Fibroblast of skin of scalp (primary cell): ENCODE results near the gene BACE2.

Experiments
- DNase-seq: peaks from one replicate; pipeline ENCODE4 v3.0.0-alpha.2; 2013

BACE2 gene

DNA sequence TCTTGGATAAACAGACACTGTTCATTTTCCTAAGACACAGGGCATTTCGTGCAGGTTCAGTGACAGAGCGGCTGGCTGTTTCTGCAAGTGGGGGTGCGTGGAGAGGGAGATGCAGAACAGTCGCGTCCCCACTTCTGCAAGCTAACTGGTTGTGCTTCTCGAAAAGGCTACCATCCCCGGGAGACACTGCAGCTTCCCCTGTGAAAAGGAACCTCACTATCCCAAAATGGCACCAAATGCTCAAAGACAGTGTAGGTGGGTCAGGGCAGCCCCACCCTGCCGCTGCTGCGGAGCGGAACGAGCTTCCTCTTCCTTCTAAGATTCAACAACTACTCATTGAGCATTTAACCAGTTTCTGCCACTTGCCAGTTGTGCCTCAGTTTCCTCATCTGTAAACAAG is 19.2 kb upstream of the BACE2 start:
- DNase-seq: no peak

DNA sequence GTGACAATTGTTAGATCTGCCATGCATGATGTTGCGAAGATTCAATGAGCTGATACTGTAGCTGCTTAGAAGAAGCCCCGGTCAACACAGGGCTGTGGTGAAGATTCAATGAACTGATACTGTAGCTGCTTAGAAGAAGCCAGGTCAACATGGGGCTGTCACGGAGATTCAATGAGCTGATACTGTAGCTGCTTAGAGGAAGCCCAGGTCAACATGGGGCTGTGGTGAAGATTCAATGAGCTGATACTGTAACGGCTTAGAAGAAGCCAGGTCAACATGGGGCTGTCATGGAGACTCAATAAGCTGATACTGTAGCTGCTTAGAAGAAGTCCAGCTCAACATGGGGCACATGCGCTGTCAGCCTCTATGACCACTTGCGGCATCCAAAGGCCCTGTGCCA is 18.8 kb upstream of the BACE2 start:
- no peak for DNase-seq

DNA sequence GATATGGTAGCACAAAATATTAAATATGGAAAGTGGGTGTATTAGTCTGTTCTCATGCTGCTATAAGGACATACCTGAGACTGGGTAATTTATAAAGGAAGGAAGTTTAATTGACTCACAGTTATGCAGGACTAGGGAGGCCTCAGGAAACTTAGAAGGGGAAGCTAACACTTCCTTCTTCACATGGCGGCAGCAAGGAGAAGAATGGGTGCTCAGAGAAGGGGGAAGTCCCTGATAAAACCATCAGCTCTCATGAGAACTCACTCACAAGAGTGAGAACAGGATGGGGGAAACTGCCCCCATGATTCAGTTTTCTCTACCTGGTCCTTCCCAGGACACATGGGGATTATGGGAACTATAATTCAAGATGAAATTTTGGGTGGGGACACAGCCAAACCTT is 15.8 kb upstream of the BACE2 start:
- no peak for DNase-seq

DNA sequence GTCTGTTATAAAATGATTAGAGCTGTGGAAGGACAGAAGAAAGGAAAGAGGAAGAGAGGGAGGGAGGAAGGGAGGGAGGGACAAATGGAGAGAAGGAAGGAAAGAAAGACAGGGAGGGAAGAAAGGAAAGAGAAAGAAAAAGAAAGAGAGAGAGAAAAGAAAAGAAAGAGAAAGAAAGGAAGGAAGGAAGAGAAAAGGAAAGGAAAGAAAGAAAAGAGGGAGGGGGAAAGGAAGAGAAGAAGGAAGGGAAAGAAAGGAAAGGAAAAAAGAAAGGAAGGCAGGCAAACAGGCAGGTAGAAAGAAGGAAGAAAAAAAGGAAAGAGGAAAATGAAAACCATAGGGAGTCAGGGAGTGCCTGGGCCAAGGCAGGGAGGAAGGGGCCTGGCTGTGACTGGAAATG is 14.5 kb upstream of the BACE2 start:
- no peak for DNase-seq

- no peak for DNase-seq
Measured at GRCh38 chr21:41156142-41156541, 11.8 kb upstream of the BACE2 start.

DNA sequence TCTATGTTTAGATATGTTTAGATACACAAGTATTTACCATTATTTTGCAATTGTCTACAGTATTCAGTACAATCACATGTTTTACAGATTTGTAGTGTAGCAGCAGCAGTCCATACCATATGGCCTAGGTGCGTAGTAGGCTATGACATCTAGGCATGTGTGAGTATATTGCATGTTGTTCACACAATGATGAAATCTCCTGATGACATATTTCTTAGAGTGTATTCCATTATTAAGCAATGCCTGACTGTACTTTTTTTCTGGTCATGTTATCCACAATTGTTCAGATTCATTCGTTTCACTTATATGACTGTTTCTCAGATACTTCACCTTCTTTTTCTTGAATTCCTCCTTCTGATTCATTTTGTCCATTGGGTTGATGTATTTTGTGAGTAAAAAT is 9.9 kb upstream of the BACE2 start:
- no peak for DNase-seq

DNA sequence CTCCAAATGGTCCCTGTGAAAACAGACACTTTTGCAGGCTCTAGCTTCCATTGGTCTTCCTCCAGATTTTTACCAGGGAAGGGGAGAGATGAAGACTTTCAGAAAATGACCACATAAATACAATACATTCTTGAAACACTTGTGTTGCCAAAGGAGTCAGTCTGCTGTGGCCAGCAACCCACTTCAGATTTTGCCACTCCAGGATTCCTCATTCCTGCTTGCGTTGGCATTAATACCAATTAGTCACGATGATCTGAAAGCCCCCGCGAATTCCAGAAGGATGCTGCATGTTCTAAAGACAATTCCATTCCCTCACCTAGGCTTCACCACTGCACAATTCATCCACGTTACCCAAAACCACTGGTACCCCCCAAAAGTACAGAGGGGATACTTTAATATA is 7.9 kb upstream of the BACE2 start:
- no peak for DNase-seq

DNA sequence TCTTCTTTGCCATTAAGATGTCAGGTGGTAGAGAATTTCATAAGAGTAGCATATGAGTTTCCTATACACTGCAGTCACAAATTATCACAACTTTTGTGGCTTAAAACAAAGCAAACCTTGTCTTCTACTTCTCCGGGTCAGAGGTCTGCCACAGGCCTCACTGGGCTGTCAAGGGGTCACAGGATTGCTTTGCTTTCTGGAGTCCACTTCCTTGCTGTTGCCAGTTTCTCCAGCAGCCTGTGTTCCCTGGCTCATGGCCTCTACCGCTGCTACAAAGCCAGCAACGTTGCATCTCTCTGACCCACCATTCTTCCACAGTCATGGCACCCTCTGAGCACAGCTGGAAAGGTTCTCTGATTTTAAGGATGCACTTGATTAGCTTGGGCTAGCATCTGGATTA is 6.5 kb upstream of the BACE2 start:
- no peak for DNase-seq

- DNase-seq: no peak
Measured at GRCh38 chr21:41162096-41162495, 5.9 kb upstream of the BACE2 start.

GRCh38 chr21:41163091-41163490 is 4.9 kb upstream of the BACE2 start:
- DNase-seq: no peak

GRCh38 chr21:41164052-41164451 is 3.9 kb upstream of the BACE2 start:
- DNase-seq: no peak

DNA sequence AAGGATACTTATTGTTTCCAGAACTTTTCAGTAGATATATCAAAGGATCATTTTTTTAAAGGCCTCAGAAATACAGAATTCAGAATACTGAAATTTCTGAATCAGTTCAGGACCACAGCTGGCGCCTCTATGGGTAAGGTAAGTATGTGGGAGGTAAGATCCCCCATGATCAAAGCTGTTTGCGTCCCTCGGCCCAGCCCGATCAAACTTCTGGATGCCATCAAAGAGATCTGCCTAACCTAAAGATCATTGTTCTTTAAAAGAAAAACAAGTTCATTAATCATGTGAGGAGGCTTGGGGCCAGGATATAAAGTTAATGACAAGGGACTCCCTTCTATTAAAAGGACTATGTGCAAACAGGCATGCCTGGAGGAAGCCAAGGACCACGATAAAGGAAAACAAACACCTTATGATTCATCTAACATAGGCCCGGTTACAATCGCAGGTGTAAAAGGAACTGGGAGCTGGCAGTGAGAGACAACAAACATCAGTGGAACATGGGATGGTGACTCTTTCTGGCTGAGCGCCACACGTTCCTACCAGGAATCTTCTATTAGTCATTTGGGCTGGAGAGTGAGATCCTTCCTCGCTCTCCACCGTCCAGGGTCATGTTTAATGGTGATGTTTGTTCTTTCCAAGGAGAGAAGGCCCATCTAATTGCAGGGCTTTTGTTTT is 2.8 kb upstream of the BACE2 start:
- no peak for DNase-seq

- no peak for DNase-seq
Measured at GRCh38 chr21:41166884-41167283, 1.1 kb upstream of the BACE2 start.

DNA sequence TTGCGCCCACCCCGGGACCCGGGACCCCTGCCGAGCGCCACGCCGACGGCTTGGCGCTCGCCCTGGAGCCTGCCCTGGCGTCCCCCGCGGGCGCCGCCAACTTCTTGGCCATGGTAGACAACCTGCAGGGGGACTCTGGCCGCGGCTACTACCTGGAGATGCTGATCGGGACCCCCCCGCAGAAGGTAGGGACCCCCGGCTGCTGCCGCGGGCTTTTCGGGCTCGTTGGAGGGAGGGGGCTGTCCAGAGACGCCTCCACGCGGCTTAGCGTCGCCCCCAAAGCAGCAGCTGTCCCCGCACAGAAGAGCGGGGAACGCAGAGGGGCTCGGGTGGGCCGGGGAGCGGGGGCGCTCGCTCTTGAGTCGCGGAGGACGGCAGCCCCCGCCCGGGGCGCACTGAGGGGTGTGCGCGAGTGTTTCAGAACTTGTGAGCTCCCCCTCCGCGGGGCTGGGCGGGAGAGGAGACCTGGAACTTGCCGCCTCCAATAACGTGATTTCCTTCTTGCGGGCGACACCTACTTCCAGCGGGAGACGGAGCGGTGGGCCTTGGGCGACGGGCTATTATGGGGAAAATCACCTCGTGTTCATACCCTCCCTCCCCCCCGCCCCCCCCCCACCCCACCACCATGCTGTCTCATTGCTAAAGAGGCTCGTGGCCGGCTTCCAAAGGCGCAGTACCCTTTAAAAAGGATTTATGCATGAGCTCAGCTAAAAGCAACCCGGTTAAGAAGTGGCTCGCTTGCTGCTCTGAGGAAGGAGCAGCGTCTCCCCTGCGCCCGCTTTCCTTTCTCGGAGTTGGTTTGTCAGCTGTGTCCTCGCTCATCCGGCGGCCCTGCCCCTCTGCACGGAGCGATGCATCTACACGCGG is 664 bp downstream of the BACE2 start:
- DNase-seq: peak; percentile 67

DNA sequence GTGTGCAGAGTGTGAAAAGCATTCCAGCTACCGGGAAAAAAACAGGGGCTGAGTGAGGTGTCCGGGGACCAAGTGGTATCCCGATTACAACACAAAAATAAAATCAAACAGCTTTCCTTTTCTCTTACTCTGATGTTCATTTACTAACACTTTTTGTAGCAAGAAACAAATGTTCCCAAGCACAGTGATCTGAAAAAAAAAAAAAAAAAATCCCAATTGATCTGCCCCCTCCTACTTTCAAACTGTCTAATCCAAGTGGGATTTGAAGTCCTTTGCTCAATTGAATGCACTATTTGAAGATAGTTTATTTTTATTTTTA is 1.3 kb downstream of the BACE2 start:
- no peak for DNase-seq

GRCh38 chr21:41169701-41170100 is 1.7 kb downstream of the BACE2 start:
- DNase-seq: no peak

DNA sequence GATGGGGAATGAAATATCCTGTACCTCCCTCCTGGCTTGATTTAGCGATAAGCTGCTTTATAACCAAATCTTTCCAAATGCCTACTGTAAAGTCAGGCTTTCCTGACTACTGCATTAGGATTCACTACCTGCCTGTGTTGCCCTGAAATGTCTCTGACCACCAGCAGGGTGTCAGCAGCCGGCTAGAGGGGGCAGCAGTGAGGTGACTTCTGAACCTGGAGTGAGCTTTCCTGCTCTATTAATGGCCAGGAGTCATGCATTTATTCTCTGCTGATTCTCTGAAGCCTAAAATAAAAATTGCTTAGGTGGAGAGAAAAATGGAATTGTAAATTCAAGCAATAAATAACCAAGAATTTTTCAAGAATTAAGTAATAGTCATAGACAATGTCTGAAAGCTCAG is 2.5 kb downstream of the BACE2 start:
- DNase-seq: peak; percentile 27

- DNase-seq: no peak
Measured at GRCh38 chr21:41170859-41171609, 3.1 kb downstream of the BACE2 start.

GRCh38 chr21:41175080-41175479 is 7.1 kb downstream of the BACE2 start:
- no peak for DNase-seq

DNA sequence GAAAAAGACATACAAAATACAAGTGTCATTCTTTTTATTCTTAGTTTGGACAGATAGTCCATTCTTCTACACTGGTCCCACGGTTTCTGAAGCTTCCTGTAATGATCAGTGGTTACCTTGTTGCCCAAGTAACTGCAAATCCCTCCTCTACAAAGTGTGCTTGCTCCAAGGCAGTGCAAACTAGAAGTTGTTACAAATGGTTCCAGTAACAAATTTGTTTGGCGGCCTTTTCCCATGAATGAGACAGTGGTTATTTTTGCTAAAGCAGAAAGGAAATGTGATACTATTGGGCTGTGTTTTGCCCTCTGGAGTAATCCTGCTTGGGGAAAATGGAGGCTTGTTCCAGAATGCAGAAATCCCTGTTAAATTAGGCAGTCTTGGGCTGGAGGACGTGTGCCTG is 8.9 kb downstream of the BACE2 start:
- no peak for DNase-seq

DNA sequence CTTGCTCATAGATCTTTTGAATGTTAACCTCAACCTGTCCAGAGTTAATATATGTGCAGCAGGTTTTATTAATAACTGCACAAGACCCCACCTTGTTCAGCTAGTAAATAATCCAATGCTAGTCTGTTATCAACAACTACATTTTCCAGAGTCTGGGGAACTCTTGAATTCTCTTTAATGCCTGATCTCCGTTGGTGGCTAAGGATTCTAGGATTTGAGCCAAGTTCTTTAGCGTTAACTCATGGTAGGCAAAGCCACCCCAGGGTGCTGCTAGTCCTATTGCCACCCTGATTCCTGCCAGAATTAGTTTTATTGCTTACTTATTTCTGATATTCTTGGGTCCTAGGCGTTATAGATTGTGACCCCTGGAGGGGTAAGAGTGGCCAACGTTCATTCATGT is 12.8 kb downstream of the BACE2 start:
- DNase-seq: no peak

DNA sequence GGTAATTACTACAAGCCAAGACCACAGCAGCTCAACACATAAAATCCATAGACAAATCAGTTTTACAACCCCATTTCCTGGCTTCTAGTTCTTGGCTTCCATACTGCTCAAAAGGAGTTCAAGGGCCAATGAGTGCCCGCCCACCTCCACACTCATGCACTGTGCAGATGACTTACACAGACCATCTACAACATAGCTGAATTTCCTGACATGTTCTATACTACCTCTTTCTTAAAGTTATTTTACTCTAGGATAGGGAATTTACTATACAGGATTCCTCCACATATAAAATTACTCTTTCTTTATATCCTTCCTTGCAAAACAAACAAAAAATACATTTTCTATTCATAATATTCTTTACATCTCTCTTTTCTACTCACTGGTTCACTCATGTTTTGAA is 14.6 kb downstream of the BACE2 start:
- DNase-seq: no peak

- no peak for DNase-seq
Measured at GRCh38 chr21:41183575-41183974, 15.6 kb downstream of the BACE2 start.

GRCh38 chr21:41185802-41186201 is 17.8 kb downstream of the BACE2 start:
- no peak for DNase-seq
